GM23338 (cell line): ENCODE measurements around the gene MATN1. TPM values are rescaled to one million over a fixed set of nuclear protein-coding genes. Genes with fewer than 3 reads are reported as not detected.

Experiments
- ATAC-seq: fragments of 200-7000 bp; cut with Tn5 transposase; 3 replicates; pipeline ENCODE4 v1.9.1; 2020
- DNase-seq: peaks from one replicate; pipeline ENCODE4 v3.0.0-alpha.2; 2015; ENCODE audit warnings: low spot score
- H2AFZ ChIP-seq: fragments of 200-600 bp; sonication (generic); 2 replicates; pipeline ENCODE4 v1.8.0; 2016; ENCODE audit warnings: antibody characterized with exemption, mild to moderate bottlenecking, moderate library complexity
- H3F3A ChIP-seq: fragments of 200-600 bp; sonication (generic); replicated peaks from 2 replicates; pipeline ENCODE4 v1.8.0; 2017; ENCODE audit warnings: antibody characterized with exemption, mixed run types, low read depth
- H3K27ac ChIP-seq: fragments of 200-600 bp; sonication (generic); 2 replicates; pipeline ENCODE4 v1.6.1; 2016; ENCODE audit warnings: low read depth
- H3K27me3 ChIP-seq: fragments of 200-600 bp; sonication (generic); 2 replicates; pipeline ENCODE4 v1.8.0; 2016; ENCODE audit warnings: mild to moderate bottlenecking, mixed run types, moderate library complexity; ENCODE audit not compliant: insufficient read depth
- H3K36me3 ChIP-seq: fragments of 200-600 bp; sonication (generic); 2 replicates; pipeline ENCODE4 v1.8.0; 2016; ENCODE audit warnings: mild to moderate bottlenecking; ENCODE audit not compliant: insufficient read depth
- H3K4me1 ChIP-seq: fragments of 200-600 bp; sonication (generic); 2 replicates; pipeline ENCODE4 v1.8.0; 2016; ENCODE audit warnings: mild to moderate bottlenecking, moderate library complexity; ENCODE audit not compliant: insufficient read depth
- H3K4me2 ChIP-seq: fragments of 200-600 bp; sonication (generic); 2 replicates; pipeline ENCODE4 v1.7.1; 2017; ENCODE audit warnings: mixed run types
- H3K4me3 ChIP-seq: fragments of 200-600 bp; sonication (generic); 2 replicates; pipeline ENCODE4 v1.6.1; 2016; ENCODE audit warnings: mixed run types
- H3K79me2 ChIP-seq: fragments of 200-600 bp; sonication (generic); replicated peaks from 2 replicates; pipeline ENCODE4 v1.8.0; 2017; ENCODE audit warnings: mild to moderate bottlenecking; ENCODE audit not compliant: insufficient read depth
- H3K9me2 ChIP-seq: fragments of 200-600 bp; sonication (generic); 2 replicates; pipeline ENCODE4 v1.8.0; 2017; ENCODE audit not compliant: insufficient read depth
- H4K20me1 ChIP-seq: fragments of 200-600 bp; sonication (generic); replicated peaks from 2 replicates; pipeline ENCODE4 v1.8.0; 2017; ENCODE audit warnings: mild to moderate bottlenecking; ENCODE audit not compliant: insufficient read depth
- H3K27ac Mint-ChIP-seq: 2 replicates; pipeline ENCODE4 v1.8.0; 2020; ENCODE audit warnings: inconsistent platforms, mild to moderate bottlenecking, moderate library complexity, mixed read lengths
- H3K27me3 Mint-ChIP-seq: 3 replicates; pipeline ENCODE4 v1.8.0; 2022; ENCODE audit warnings: low read depth, mild to moderate bottlenecking, moderate library complexity, mixed read lengths, inconsistent platforms; ENCODE audit not compliant: insufficient read depth, poor library complexity
- H3K36me3 Mint-ChIP-seq: 3 replicates; pipeline ENCODE4 v1.8.0; 2021; ENCODE audit warnings: low read depth, mild to moderate bottlenecking, inconsistent platforms, moderate library complexity, mixed read lengths
- H3K4me1 Mint-ChIP-seq: 3 replicates; pipeline ENCODE4 v1.8.0; 2020; ENCODE audit warnings: mild to moderate bottlenecking, inconsistent platforms, mixed read lengths
- H3K4me3 Mint-ChIP-seq: 3 replicates; pipeline ENCODE4 v1.8.0; 2021; ENCODE audit warnings: moderate library complexity, mild to moderate bottlenecking, inconsistent platforms, mixed read lengths
- H3K9me3 Mint-ChIP-seq: 3 replicates; pipeline ENCODE4 v1.8.0; 2020; ENCODE audit warnings: moderate library complexity, mild to moderate bottlenecking, inconsistent platforms, mixed read lengths
- CREB1 ChIP-seq: fragments of 250-450 bp; sonication (Bioruptor Pico); IDR thresholded peaks from 2 replicates; pipeline ENCODE4 v1.5.0; 2020; ENCODE audit warnings: low read depth, mild to moderate bottlenecking, moderate library complexity
- CTCF ChIP-seq, 2 experiments: fragments of 200-600 bp in 1 of 2; sonication (generic) in 1 of 2; conservative IDR thresholded peaks; 2 replicates each; pipeline versions ENCODE4 v1.5.1 to v1.6.1; 2016 to 2017; ENCODE audit warnings: antibody characterized with exemption in 2 of 2, low read depth in 2 of 2, mild to moderate bottlenecking in 2 of 2, moderate library complexity in 1 of 2
- ETS1 ChIP-seq: IDR thresholded peaks from 2 replicates; pipeline ENCODE4 v1.6.1; 2016; ENCODE audit warnings: antibody characterized with exemption
- EZH2 ChIP-seq: fragments of 200-600 bp; sonication (generic); IDR thresholded peaks from one replicate; pipeline ENCODE4 v1.8.0; 2017; ENCODE audit warnings: antibody characterized with exemption, mild to moderate bottlenecking, low read depth; ENCODE audit not compliant: unreplicated experiment
- EZH2phosphoT487 ChIP-seq: fragments of 200-600 bp; sonication (generic); IDR thresholded peaks from one replicate; pipeline ENCODE4 v1.8.1; 2018; ENCODE audit warnings: antibody characterized with exemption; ENCODE audit not compliant: unreplicated experiment
- JUNB ChIP-seq: IDR thresholded peaks from one replicate; pipeline ENCODE4 v1.6.1; 2016; ENCODE audit warnings: antibody characterized with exemption; ENCODE audit not compliant: unreplicated experiment
- NANOG ChIP-seq: IDR thresholded peaks from 2 replicates; pipeline ENCODE4 v1.6.1; 2016; ENCODE audit warnings: antibody characterized with exemption, borderline replicate concordance
- POLR2AphosphoS5 ChIP-seq: IDR thresholded peaks from 2 replicates; pipeline ENCODE4 v1.6.1; 2016; ENCODE audit warnings: antibody characterized with exemption, low read depth
- REST ChIP-seq: IDR thresholded peaks from one replicate; pipeline ENCODE4 v1.6.1; 2018; ENCODE audit warnings: antibody characterized with exemption; ENCODE audit not compliant: unreplicated experiment
- STAT1 ChIP-seq: IDR thresholded peaks from one replicate; pipeline ENCODE4 v1.6.1; 2016; ENCODE audit warnings: antibody characterized with exemption; ENCODE audit not compliant: unreplicated experiment
- ZNF114 ChIP-seq: fragments of 250-450 bp; sonication (Bioruptor Pico); IDR thresholded peaks from 2 replicates; pipeline ENCODE4 v1.5.0; 2020; ENCODE audit warnings: mild to moderate bottlenecking, moderate library complexity
- ZNF331 ChIP-seq: fragments of 250-450 bp; sonication (Bioruptor Pico); IDR thresholded peaks from 2 replicates; pipeline ENCODE4 v1.5.0; 2020; ENCODE audit warnings: low read depth, mild to moderate bottlenecking, moderate library complexity
- ZNF462 ChIP-seq: fragments of 250-450 bp; sonication (Bioruptor Pico); IDR thresholded peaks from 2 replicates; pipeline ENCODE4 v1.5.0; 2020; ENCODE audit warnings: mild to moderate bottlenecking, moderate library complexity
- polyA plus RNA-seq: library from polyadenylated mRNA; unstranded; fragments of >200 nt; fragmentation: Nextera tagmentation; extraction: Ambion mirVana; gene quantifications from 2 replicates; pipeline ENCODE4 v1.2.1, GENCODE V29; 2016
- total RNA-seq: library from RNA; depleted of rRNA; stranded (reverse); fragments of >200 nt; shearing (Covaris generic); gene quantifications from 2 replicates; pipeline ENCODE4 v1.2.3, GENCODE V29; 2014

MATN1 gene
- total and polyA plus RNA-seq, 2 experiments from 2014 or later = 0.08 to 0.31 TPM

- no peak overlapping the region for H3K4me2 ChIP-seq
- no peaks in the 10 kb centered on the region for H3K9me2 ChIP-seq
- no peaks in the 10 kb centered on the region; the same call in 2 of the 3 replicates for H3K9me3 Mint-ChIP-seq
- no peaks in the 10 kb centered on the region for H3K79me2 ChIP-seq
- TF ChIP-seq STAT1 (no peak), ETS1 (no peak), JUNB (no peak), REST (no peak), ZNF331 (CRISPR knock-in tag) (no peak), CREB1 (no peak), NANOG (no peak), POLR2AphosphoS5 (no peak), EZH2phosphoT487 (no peak), EZH2 (no peak), ZNF462 (CRISPR knock-in tag) (no peak), CTCF (conservative IDR thresholded peaks at IDR 0.05; ENCODE audit: low read depth in 2 of 2) (no peak), ZNF114 (CRISPR knock-in tag) (no peak)
- peaks cover 17% of the 10 kb centered on the region for H3K4me1 Mint-ChIP-seq
- no peaks in the 10 kb centered on the region for H3K27me3 ChIP-seq
- no peak overlapping the region for H3K4me3 ChIP-seq
- no peak overlapping the region for H3K4me3 Mint-ChIP-seq
- no peaks in the 10 kb centered on the region for H3F3A ChIP-seq
- H3K27ac ChIP-seq = no peak overlapping the region
- ATAC-seq (no peak), DNase-seq (no peak)
- H3K36me3 Mint-ChIP-seq = no peaks in the 10 kb centered on the region
- no peak overlapping the region for H3K27ac Mint-ChIP-seq
- no peaks in the 10 kb centered on the region for H4K20me1 ChIP-seq
- peaks cover 5% of the 10 kb centered on the region for H3K27me3 Mint-ChIP-seq
- H3K36me3 ChIP-seq = no peaks in the 10 kb centered on the region
- H2AFZ ChIP-seq = no peak overlapping the region
- no peaks in the 10 kb centered on the region; the same call in 1 of the 2 replicates for H3K4me1 ChIP-seq
Observed at GRCh38 chr1:30661311-30661710, 62.1 kb downstream of the MATN1 start.
